ENCODE data around the gene WDFY3.

Gene WDFY3

GRCh38 chr4:84905646-84906045, 60.8 kb downstream of the WDFY3 start:
- no peak overlapping the region for H3K4me2 ChIP-seq (ENCODE audit: low read length)
- H3K4me1 ChIP-seq (ENCODE audit: low read length): no peaks in the 10 kb centered on the region
- no peak overlapping the region for H3K9ac ChIP-seq (ENCODE audit: low read length)
- no peaks in the 10 kb centered on the region for H4K20me1 ChIP-seq (ENCODE audit: insufficient read depth, low read length)
- H3K36me3 ChIP-seq (replicated peaks; ENCODE audit: low read depth, low read length): no peaks in the 10 kb centered on the region
- no peaks in the 10 kb centered on the region for H3K9me3 ChIP-seq (ENCODE audit: insufficient read depth, low read length)
- no peaks in the 10 kb centered on the region for H3K79me2 ChIP-seq (ENCODE audit: low read length)
- H3K27ac ChIP-seq (ENCODE audit: low read length): no peak overlapping the region
- H3K27me3 ChIP-seq (ENCODE audit: low read depth, low read length): no peaks in the 10 kb centered on the region
- no peak overlapping the region for H2AFZ ChIP-seq (ENCODE audit: low read depth, low read length)
- no peak overlapping the region for H3K4me3 ChIP-seq (ENCODE audit: low read length)
- TF ChIP-seq EZH2phosphoT487 (IDR thresholded peaks at IDR 0.05; ENCODE audit: low read depth) (no peak), CTCF (IDR thresholded peaks at IDR 0.05; ENCODE audit: low read depth, low read length) (no peak)

- no peaks in the 10 kb centered on the region for H3K36me3 ChIP-seq (replicated peaks; ENCODE audit: low read depth, low read length)
- H3K27ac ChIP-seq (ENCODE audit: low read length): no peak overlapping the region
- no peak overlapping the region for H3K9ac ChIP-seq (ENCODE audit: low read length)
- no peaks in the 10 kb centered on the region for H4K20me1 ChIP-seq (ENCODE audit: insufficient read depth, low read length)
- no peak overlapping the region for H2AFZ ChIP-seq (ENCODE audit: low read depth, low read length)
- no peaks in the 10 kb centered on the region for H3K79me2 ChIP-seq (ENCODE audit: low read length)
- TF ChIP-seq CTCF (IDR thresholded peaks at IDR 0.05; ENCODE audit: low read depth, low read length) (no peak), EZH2phosphoT487 (IDR thresholded peaks at IDR 0.05; ENCODE audit: low read depth) (no peak)
- no peak overlapping the region for H3K4me2 ChIP-seq (ENCODE audit: low read length)
- H3K4me3 ChIP-seq (ENCODE audit: low read length): no peak overlapping the region
- H3K9me3 ChIP-seq (ENCODE audit: insufficient read depth, low read length): no peaks in the 10 kb centered on the region
- no peaks in the 10 kb centered on the region for H3K27me3 ChIP-seq (ENCODE audit: low read depth, low read length)
- H3K4me1 ChIP-seq (ENCODE audit: low read length): no peaks in the 10 kb centered on the region
Measured at GRCh38 chr4:84901740-84902281, 64.7 kb downstream of the WDFY3 start.

GRCh38 chr4:84901173-84901572, 65.3 kb downstream of the WDFY3 start:
- H4K20me1 ChIP-seq (ENCODE audit: insufficient read depth, low read length): no peaks in the 10 kb centered on the region
- no peaks in the 10 kb centered on the region for H3K36me3 ChIP-seq (replicated peaks; ENCODE audit: low read depth, low read length)
- H2AFZ ChIP-seq (ENCODE audit: low read depth, low read length): no peak overlapping the region
- H3K4me1 ChIP-seq (ENCODE audit: low read length): no peaks in the 10 kb centered on the region
- H3K79me2 ChIP-seq (ENCODE audit: low read length): no peaks in the 10 kb centered on the region
- no peak overlapping the region for H3K9ac ChIP-seq (ENCODE audit: low read length)
- no peak for TF ChIP-seq CTCF (IDR thresholded peaks at IDR 0.05; ENCODE audit: low read depth, low read length)
- TF ChIP-seq EZH2phosphoT487 (IDR thresholded peaks at IDR 0.05; ENCODE audit: low read depth): no peak
- H3K27ac ChIP-seq (ENCODE audit: low read length): no peak overlapping the region
- H3K4me3 ChIP-seq (ENCODE audit: low read length): no peak overlapping the region
- H3K27me3 ChIP-seq (ENCODE audit: low read depth, low read length): no peaks in the 10 kb centered on the region
- no peaks in the 10 kb centered on the region for H3K9me3 ChIP-seq (ENCODE audit: insufficient read depth, low read length)
- H3K4me2 ChIP-seq (ENCODE audit: low read length): no peak overlapping the region

GRCh38 chr4:84899616-84900015, 66.9 kb downstream of the WDFY3 start:
- Histone ChIP-seq H3K9me3 (ENCODE audit: insufficient read depth, low read length) (no peaks in the 10 kb centered on the region), H3K4me1 (ENCODE audit: low read length) (no peaks in the 10 kb centered on the region), H3K9ac (ENCODE audit: low read length) (no peak overlapping the region), H2AFZ (ENCODE audit: low read depth, low read length) (no peak overlapping the region), H3K36me3 (replicated peaks; ENCODE audit: low read depth, low read length) (no peaks in the 10 kb centered on the region), H3K4me3 (ENCODE audit: low read length) (no peak overlapping the region), H3K79me2 (ENCODE audit: low read length) (no peaks in the 10 kb centered on the region), H3K27me3 (ENCODE audit: low read depth, low read length) (no peaks in the 10 kb centered on the region), H3K27ac (ENCODE audit: low read length) (no peak overlapping the region), H4K20me1 (ENCODE audit: insufficient read depth, low read length) (no peaks in the 10 kb centered on the region), H3K4me2 (ENCODE audit: low read length) (no peak overlapping the region)
- no peak for TF ChIP-seq EZH2phosphoT487 (IDR thresholded peaks at IDR 0.05; ENCODE audit: low read depth)
- no peak for TF ChIP-seq CTCF (IDR thresholded peaks at IDR 0.05; ENCODE audit: low read depth, low read length)

All from OCI-LY3 (cell line).